BE2C (cell line): ENCODE results near the gene ACSL6.

Experiments used
- DNase-seq: peaks from one replicate; pipeline ENCODE4 v3.0.0-alpha.2; 2020
- H3K27me3 ChIP-seq: fragments of 250-450 bp; sonication (Bioruptor Pico); 2 replicates; pipeline ENCODE4 v1.5.1; 2020; ENCODE audit warnings: mild to moderate bottlenecking
- H3K36me3 ChIP-seq: fragments of 250-450 bp; sonication (Bioruptor Pico); 2 replicates; pipeline ENCODE4 v1.5.1; 2020; ENCODE audit warnings: mild to moderate bottlenecking
- H3K4me1 ChIP-seq: fragments of 250-450 bp; sonication (Bioruptor Pico); 2 replicates; pipeline ENCODE4 v1.5.1; 2020
- H3K4me3 ChIP-seq: 2 replicates; pipeline ENCODE4 v1.5.1; 2011; ENCODE audit warnings: low read depth, low read length
- H3K9me3 ChIP-seq: fragments of 250-450 bp; sonication (Bioruptor Pico); 2 replicates; pipeline ENCODE4 v1.5.1; 2020
- CTCF ChIP-seq: IDR thresholded peaks from 2 replicates; pipeline ENCODE4 v1.5.1; 2012; ENCODE audit warnings: mild to moderate bottlenecking, low read depth, low read length

ACSL6 gene

GRCh38 chr5:132058646-132059042 is 47.2 kb upstream of the ACSL6 start:
- no peaks in the 10 kb centered on the region for H3K36me3 ChIP-seq
- DNase-seq: no peak
- no peaks in the 10 kb centered on the region for H3K4me1 ChIP-seq

GRCh38 chr5:132057498-132058255 is 46.2 kb upstream of the ACSL6 start:
- no peak overlapping the region for H3K4me3 ChIP-seq
- no peaks in the 10 kb centered on the region for H3K4me1 ChIP-seq
- H3K36me3 ChIP-seq: no peaks in the 10 kb centered on the region
- TF ChIP-seq CTCF: no peak
- H3K27me3 ChIP-seq: no peaks in the 10 kb centered on the region
- DNase-seq: no peak
- no peaks in the 10 kb centered on the region for H3K9me3 ChIP-seq

More at GRCh38 chr5:132058646-132059042, 47.2 kb upstream of the ACSL6 start:
- no peak overlapping the region for H3K4me3 ChIP-seq
- TF ChIP-seq CTCF: no peak
- no peaks in the 10 kb centered on the region for H3K27me3 ChIP-seq
- no peaks in the 10 kb centered on the region for H3K9me3 ChIP-seq

GRCh38 chr5:132056610-132057497 is 45.4 kb upstream of the ACSL6 start:
- H3K4me3 ChIP-seq: no peak overlapping the region
- no peak for TF ChIP-seq CTCF
- H3K36me3 ChIP-seq: no peaks in the 10 kb centered on the region
- no peaks in the 10 kb centered on the region for H3K9me3 ChIP-seq
- DNase-seq: no peak
- no peaks in the 10 kb centered on the region for H3K27me3 ChIP-seq
- no peaks in the 10 kb centered on the region for H3K4me1 ChIP-seq

GRCh38 chr5:132055808-132056609 is 44.6 kb upstream of the ACSL6 start:
- TF ChIP-seq CTCF: no peak
- no peak for DNase-seq
- Histone ChIP-seq H3K9me3 (no peaks in the 10 kb centered on the region), H3K4me3 (no peak overlapping the region), H3K4me1 (no peaks in the 10 kb centered on the region), H3K36me3 (no peaks in the 10 kb centered on the region), H3K27me3 (no peaks in the 10 kb centered on the region)

GRCh38 chr5:132055441-132055807 is 44.0 kb upstream of the ACSL6 start:
- DNase-seq: no peak
- Histone ChIP-seq H3K36me3 (no peaks in the 10 kb centered on the region), H3K4me3 (no peak overlapping the region), H3K9me3 (no peaks in the 10 kb centered on the region), H3K4me1 (no peaks in the 10 kb centered on the region), H3K27me3 (no peaks in the 10 kb centered on the region)
- TF ChIP-seq CTCF: no peak
